K562 (cell line): Measurements from ENCODE around the gene TDRD6. TPM values are rescaled to one million over a fixed set of nuclear protein-coding genes. Genes with fewer than 3 reads are reported as not detected.

Experiments used
- ATAC-seq: fragments of 200-7000 bp; cut with Tn5 transposase; 3 replicates; pipeline ENCODE4 v1.9.1; 2020; ENCODE audit warnings: moderate library complexity
- BruUV-seq: library from RNA; stranded (reverse); fragments of 400-500 nt; replicated peaks from 2 replicates; lab custom pipeline; 2021; lab: Mats Ljungman, UMichigan
- CTCF ChIA-PET: fragments of 300-600 bp; formaldehyde crosslinking; extraction: SDS; loops from one replicate; lab custom pipeline; 2021; ENCODE audit warnings: low intra/inter-chr PET ratio; lab: Yijun Ruan, JAX
- POLR2A ChIA-PET: fragments of 300-600, 350-650 bp; sonication (Branson Sonifier 250); formaldehyde crosslinking; extraction: SDS; loops from one replicate; lab custom pipeline; 2021; ENCODE audit warnings: antibody characterized with exemption, inconsistent platforms; lab: Yijun Ruan, JAX
- DNase-seq, 4 experiments: peaks; one replicate each; pipeline versions ENCODE4 v3.0.0 to v3.0.0-alpha.2; 2011 to 2018; ENCODE audit warnings: low spot score in 3 of 4, mixed read lengths in 3 of 4; ENCODE audit errors: extremely low read depth in 1 of 4
- FAIRE-seq: peaks from 2 replicates; lab custom pipeline; 2011; peaks lifted over from hg19 to GRCh38; lab: Jason Lieb, UNC
- H2AFZ ChIP-seq: 2 replicates; pipeline ENCODE4 v1.6.0; 2011; ENCODE audit warnings: low read depth, low read length, control low read depth, inconsistent platforms
- H3K27ac ChIP-seq: fragments of 200-600 bp; 3 replicates; pipeline ENCODE4 v1.8.0; 2011; ENCODE audit warnings: low read depth, mild to moderate bottlenecking, control low read depth, inconsistent platforms, low read length, moderate library complexity, mixed read lengths; ENCODE audit errors: extremely low read depth
- H3K27me3 ChIP-seq, 2 experiments: fragments of 300-600 bp in 1 of 2; 2 replicates in 1 of 2; 3 replicates in 1 of 2; pipeline versions ENCODE4 v1.6.0 to v1.8.0; 2011; ENCODE audit warnings: inconsistent platforms in 2 of 2, low read length in 2 of 2, mild to moderate bottlenecking in 1 of 2, mixed read lengths in 1 of 2, moderate library complexity in 1 of 2; ENCODE audit not compliant: control insufficient read depth in 2 of 2, insufficient read depth in 2 of 2
- H3K36me3 ChIP-seq: fragments of 300-600 bp; 3 replicates; pipeline ENCODE4 v1.8.0; 2011; ENCODE audit warnings: mild to moderate bottlenecking, low read length, inconsistent platforms; ENCODE audit not compliant: control insufficient read depth, insufficient read depth
- H3K4me1 ChIP-seq, 2 experiments: fragments of 200-600 bp in 1 of 2; replicated peaks in 1 of 2; 2 replicates in 1 of 2; 3 replicates in 1 of 2; pipeline versions ENCODE4 v1.5.1 to v1.8.0; 2011; ENCODE audit warnings: inconsistent platforms in 2 of 2, low read length in 2 of 2, mild to moderate bottlenecking in 1 of 2, mixed read lengths in 1 of 2, moderate library complexity in 1 of 2; ENCODE audit not compliant: control insufficient read depth in 2 of 2, insufficient read depth in 2 of 2
- H3K4me2 ChIP-seq: 2 replicates; pipeline ENCODE4 v1.6.1; 2011; ENCODE audit warnings: low read length, control low read depth, inconsistent platforms, mixed read lengths; ENCODE audit not compliant: insufficient read depth
- H3K4me3 ChIP-seq: fragments of 200-600 bp; sonication (generic), shearing (Covaris generic); 2 replicates; pipeline ENCODE4 v1.5.1; 2016; ENCODE audit warnings: control low read depth, inconsistent platforms
- H3K79me2 ChIP-seq: fragments of 200-600 bp; 3 replicates; pipeline ENCODE4 v1.8.0; 2011; ENCODE audit warnings: low read length, inconsistent platforms; ENCODE audit not compliant: control insufficient read depth, insufficient read depth
- H3K9ac ChIP-seq, 2 experiments: 2 replicates each; pipeline versions ENCODE4 v1.6.0 to v1.6.1; 2011; ENCODE audit warnings: low read depth in 2 of 2, low read length in 2 of 2, control low read depth in 1 of 2, inconsistent platforms in 1 of 2, mild to moderate bottlenecking in 1 of 2, mixed read lengths in 1 of 2; ENCODE audit not compliant: insufficient read depth in 1 of 2
- H3K9me1 ChIP-seq: one replicate; pipeline ENCODE4 v1.6.0; 2011; ENCODE audit warnings: inconsistent platforms, mild to moderate bottlenecking, low read length, moderate library complexity; ENCODE audit not compliant: control insufficient read depth, insufficient read depth
- H3K9me3 ChIP-seq: replicated peaks from 2 replicates; pipeline ENCODE4 v1.5.1; 2011; ENCODE audit warnings: low read depth, low read length, inconsistent platforms; ENCODE audit not compliant: control insufficient read depth, insufficient read depth
- H4K20me1 ChIP-seq: replicated peaks from 2 replicates; pipeline ENCODE4 v1.6.1; 2011; ENCODE audit warnings: low read length, inconsistent platforms, mixed read lengths; ENCODE audit not compliant: control insufficient read depth, insufficient read depth
- ASH1L ChIP-seq: fragments of 450-650 bp; IDR thresholded peaks from 2 replicates; pipeline ENCODE4 v1.6.1; 2018; ENCODE audit warnings: borderline replicate concordance, mild to moderate bottlenecking, low read depth; ENCODE audit not compliant: partially characterized antibody
- DMBX1 ChIP-seq: fragments of 250-450 bp; sonication (Bioruptor Pico); IDR thresholded peaks from 2 replicates; pipeline ENCODE4 v1.8.0; 2022; ENCODE audit warnings: inconsistent platforms, mild to moderate bottlenecking, moderate library complexity, borderline replicate concordance
- ELK1 ChIP-seq: sonication (generic); formaldehyde crosslinking; IDR thresholded peaks from 2 replicates; pipeline ENCODE4 v1.8.1; 2022; ENCODE audit warnings: missing genetic modification reagents
- HBP1 ChIP-seq: fragments of 450-650 bp; formaldehyde crosslinking; IDR thresholded peaks from 2 replicates; pipeline ENCODE4 v1.4.0; 2022; ENCODE audit warnings: missing genetic modification characterization
- NCOA1 ChIP-seq: fragments of 450-650 bp; IDR thresholded peaks from 2 replicates; pipeline ENCODE4 v1.6.1; 2016; ENCODE audit warnings: low read depth
- NCOA2 ChIP-seq, 2 experiments: fragments of 450-650 bp; IDR thresholded peaks; 2 replicates each; pipeline ENCODE4 v1.6.1; 2018; ENCODE audit warnings: mild to moderate bottlenecking in 2 of 2, moderate library complexity in 1 of 2; ENCODE audit not compliant: partially characterized antibody in 2 of 2
- RCOR1 ChIP-seq, 2 experiments: IDR thresholded peaks; 2 replicates each; pipeline ENCODE4 v1.6.1; 2012; ENCODE audit warnings: low read depth in 2 of 2, low read length in 2 of 2, borderline replicate concordance in 1 of 2, improper control_type of control experiment in 1 of 2
- SAFB2 ChIP-seq: fragments of 200-400 bp; formaldehyde crosslinking; IDR thresholded peaks from 2 replicates; pipeline ENCODE4 v1.6.1; 2018; ENCODE audit warnings: borderline replicate concordance, low read length, low read depth, moderate library complexity; ENCODE audit not compliant: severe bottlenecking
- TRIM24 ChIP-seq, 2 experiments: fragments of 450-650 bp; IDR thresholded peaks; 2 replicates each; pipeline ENCODE4 v1.6.1; 2016
- ZNF23 ChIP-seq: fragments of 250-450 bp; sonication (Bioruptor Pico); IDR thresholded peaks from 2 replicates; pipeline ENCODE4 v1.4.0; 2020; ENCODE audit warnings: mild to moderate bottlenecking
- ZNF354B ChIP-seq: fragments of 250-450 bp; sonication (Bioruptor Pico); IDR thresholded peaks from 2 replicates; pipeline ENCODE4 v1.4.0; 2020
- WGBS: fragments of 100-300 bp; shearing (Covaris generic); methylation state at CpG from one replicate; pipeline ENCODE4 v1.1.6; 2016; ENCODE audit warnings: low coverage, mixed read lengths; ENCODE audit not compliant: insufficient coverage; ENCODE audit errors: missing lambda C conversion rate; 5-methylcytosine and 5-hydroxymethylcytosine counted together
- in situ Hi-C: fragments of 300-500 bp; cut with MboI; formaldehyde crosslinking; loops from 4 replicates; pipeline ENCODE4 v1.15.0; 2018; ENCODE audit warnings: inconsistent platforms, mixed read lengths
- intact Hi-C: fragments of 100-400 bp; cut with micrococcal nuclease; formaldehyde crosslinking; loops from 2 replicates; pipeline ENCODE4 v1.14.2; 2022
- polyA plus RNA-seq, 8 experiments: library from polyadenylated mRNA; depleted of rRNA in 4 of 8; stranded (reverse) in 5 of 8; unstranded in 3 of 8; fragments of >200 nt; fragmentation: Nextera tagmentation in 2 of 8; fragmentation: Illumina TruSeq in 1 of 8; extraction: Ambion mirVana in 2 of 8; extraction: Trizol in 1 of 8; gene quantifications; 2 replicates each; pipeline versions ENCODE4 v1.2.1 to v1.2.3, GENCODE V29; 2011 to 2014; ENCODE audit warnings: inconsistent platforms in 1 of 8, missing spikeins in 1 of 8
- total RNA-seq, 7 experiments: library from RNA; depleted of rRNA in 6 of 7; stranded (reverse); fragments of >200 nt in 6 of 7; fragmentation: Illumina TruSeq in 2 of 7; extraction: Trizol in 2 of 7; gene quantifications; 2 replicates each; pipeline versions ENCODE4 v1.2.1 to v1.2.3, GENCODE V29; 2011 to 2021; ENCODE audit warnings: low replicate concordance in 1 of 7
- TF ChIP-seq, protein P1 (sequence below): fragments of 250-450 bp; sonication (Bioruptor Pico); IDR thresholded peaks from 2 replicates; pipeline ENCODE4 v1.8.0; 2022; ENCODE audit warnings: moderate library complexity, mild to moderate bottlenecking, inconsistent platforms
- TF ChIP-seq, protein P2 (sequence below): fragments of 450-650 bp; IDR thresholded peaks from 2 replicates; pipeline ENCODE4 v1.6.1; 2016; ENCODE audit warnings: mild to moderate bottlenecking
- TF ChIP-seq, protein P3 (sequence below): fragments of 250-450 bp; sonication (Bioruptor Pico); IDR thresholded peaks from 2 replicates; pipeline ENCODE4 v1.8.0; 2021; ENCODE audit warnings: borderline replicate concordance, mild to moderate bottlenecking, moderate library complexity; ENCODE audit not compliant: poor library complexity, severe bottlenecking

The TDRD6 gene
- total and polyA plus RNA-seq, 9 of the 15 experiments (the other 6 are each of a cell fraction or from before 2014, with no cell fraction given): under 0.01 to 0.53 (median 0.14) TPM; not detected in 1

DNA sequence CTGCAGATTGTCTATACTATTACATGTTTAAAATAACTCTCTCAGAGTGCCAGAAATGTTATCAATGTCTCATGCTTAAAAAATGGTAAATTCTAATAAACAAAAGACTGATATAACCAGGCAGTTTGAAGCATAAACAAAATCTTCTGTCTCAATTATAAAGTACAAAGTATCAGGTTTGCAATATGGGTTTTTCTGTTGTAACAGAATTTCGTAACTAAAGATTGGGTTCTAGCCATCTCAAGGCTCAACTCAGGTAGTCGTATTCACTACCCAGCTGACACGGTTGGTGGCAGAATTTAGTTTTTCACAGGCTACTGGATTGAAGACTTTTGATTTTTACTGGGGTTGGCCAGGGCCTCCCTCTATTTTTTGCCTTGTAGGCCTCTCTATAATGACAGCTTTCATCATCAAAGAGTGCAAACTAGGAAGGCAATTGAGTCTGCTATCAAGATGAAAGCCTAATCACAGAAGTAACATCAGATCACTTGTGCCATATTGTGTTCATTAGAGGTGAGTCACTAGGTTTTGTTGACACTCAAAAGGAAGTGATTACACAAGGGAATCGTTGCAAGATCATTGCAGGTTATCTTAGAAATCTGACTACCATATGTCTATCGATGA lies 38.7 kb upstream of the TDRD6 start (continued):
- TF ChIP-seq, protein P1, sequence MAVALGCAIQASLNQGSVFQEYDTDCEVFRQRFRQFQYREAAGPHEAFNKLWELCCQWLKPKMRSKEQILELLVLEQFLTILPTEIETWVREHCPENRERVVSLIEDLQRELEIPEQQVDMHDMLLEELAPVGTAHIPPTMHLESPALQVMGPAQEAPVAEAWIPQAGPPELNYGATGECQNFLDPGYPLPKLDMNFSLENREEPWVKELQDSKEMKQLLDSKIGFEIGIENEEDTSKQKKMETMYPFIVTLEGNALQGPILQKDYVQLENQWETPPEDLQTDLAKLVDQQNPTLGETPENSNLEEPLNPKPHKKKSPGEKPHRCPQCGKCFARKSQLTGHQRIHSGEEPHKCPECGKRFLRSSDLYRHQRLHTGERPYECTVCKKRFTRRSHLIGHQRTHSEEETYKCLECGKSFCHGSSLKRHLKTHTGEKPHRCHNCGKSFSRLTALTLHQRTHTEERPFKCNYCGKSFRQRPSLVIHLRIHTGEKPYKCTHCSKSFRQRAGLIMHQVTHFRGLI (CRISPR knock-in tag): no peak
- no peak for TF ChIP-seq DMBX1
- TF ChIP-seq TRIM24 (IDR thresholded peaks at IDR 0.05): no peak
- no peak for TF ChIP-seq NCOA1

DNA sequence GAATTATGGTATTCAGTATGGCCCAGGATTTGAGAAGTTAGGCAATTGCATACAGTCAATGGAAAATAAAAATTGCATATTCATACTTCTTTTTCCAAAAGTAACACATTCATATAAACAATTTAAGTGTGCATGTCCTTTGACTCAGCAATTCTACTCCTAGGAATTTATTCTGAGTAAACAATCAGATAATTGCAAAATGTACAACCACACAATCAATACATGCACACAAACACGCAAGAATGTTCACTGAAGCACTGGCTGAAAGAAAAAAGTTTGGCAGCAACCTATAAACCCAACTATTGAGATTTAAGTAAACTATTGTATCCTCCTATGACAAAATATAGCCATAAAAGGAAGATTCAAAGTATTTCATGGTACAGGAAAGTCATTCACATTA lies 36.7 kb upstream of the TDRD6 start:
- Histone ChIP-seq H3K27me3 (peaks cover 2 to 11% of the 10 kb centered on the region in 2 experiments; a peak in 3 of 5 replicates), H3K9me1 (no peaks in the 10 kb centered on the region), H3K4me1 (peaks cover 0 to 10% of the 10 kb centered on the region in 2 experiments; a peak in 2 of 5 replicates), H3K36me3 (no peaks in the 10 kb centered on the region), H4K20me1 (no peaks in the 10 kb centered on the region), H3K9ac (no peak overlapping the region), H3K27ac (no peak overlapping the region), H3K4me3 (no peak overlapping the region), H3K4me2 (no peak overlapping the region), H3K9me3 (no peaks in the 10 kb centered on the region), H2AFZ (no peak overlapping the region), H3K79me2 (no peaks in the 10 kb centered on the region)
- 0% methylated on average over 1 of the region's 1 CpG for WGBS
- ChIA-PET CTCF (no interaction called here), POLR2A (no interaction called here)
- ATAC-seq (no peak), DNase-seq (no peak), FAIRE-seq (no peak)
- no TSS peak for BruUV-seq
- in situ Hi-C loops (no loop called here), intact Hi-C loops (no loop called here)
- no peak for TF ChIP-seq NCOA2 (IDR thresholded peaks at IDR 0.05; ENCODE audit: partially characterized antibody in 2 of 2)
- TF ChIP-seq ELK1 (CRISPR knock-in tag): no peak
- TF ChIP-seq HBP1 (CRISPR knock-in tag): no peak
- no peak for TF ChIP-seq SAFB2
- TF ChIP-seq, protein P2, sequence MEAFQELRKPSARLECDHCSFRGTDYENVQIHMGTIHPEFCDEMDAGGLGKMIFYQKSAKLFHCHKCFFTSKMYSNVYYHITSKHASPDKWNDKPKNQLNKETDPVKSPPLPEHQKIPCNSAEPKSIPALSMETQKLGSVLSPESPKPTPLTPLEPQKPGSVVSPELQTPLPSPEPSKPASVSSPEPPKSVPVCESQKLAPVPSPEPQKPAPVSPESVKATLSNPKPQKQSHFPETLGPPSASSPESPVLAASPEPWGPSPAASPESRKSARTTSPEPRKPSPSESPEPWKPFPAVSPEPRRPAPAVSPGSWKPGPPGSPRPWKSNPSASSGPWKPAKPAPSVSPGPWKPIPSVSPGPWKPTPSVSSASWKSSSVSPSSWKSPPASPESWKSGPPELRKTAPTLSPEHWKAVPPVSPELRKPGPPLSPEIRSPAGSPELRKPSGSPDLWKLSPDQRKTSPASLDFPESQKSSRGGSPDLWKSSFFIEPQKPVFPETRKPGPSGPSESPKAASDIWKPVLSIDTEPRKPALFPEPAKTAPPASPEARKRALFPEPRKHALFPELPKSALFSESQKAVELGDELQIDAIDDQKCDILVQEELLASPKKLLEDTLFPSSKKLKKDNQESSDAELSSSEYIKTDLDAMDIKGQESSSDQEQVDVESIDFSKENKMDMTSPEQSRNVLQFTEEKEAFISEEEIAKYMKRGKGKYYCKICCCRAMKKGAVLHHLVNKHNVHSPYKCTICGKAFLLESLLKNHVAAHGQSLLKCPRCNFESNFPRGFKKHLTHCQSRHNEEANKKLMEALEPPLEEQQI: no peak
- TF ChIP-seq, protein P3, sequence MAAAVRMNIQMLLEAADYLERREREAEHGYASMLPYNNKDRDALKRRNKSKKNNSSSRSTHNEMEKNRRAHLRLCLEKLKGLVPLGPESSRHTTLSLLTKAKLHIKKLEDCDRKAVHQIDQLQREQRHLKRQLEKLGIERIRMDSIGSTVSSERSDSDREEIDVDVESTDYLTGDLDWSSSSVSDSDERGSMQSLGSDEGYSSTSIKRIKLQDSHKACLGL (CRISPR knock-in tag): no peak
- TF ChIP-seq ASH1L: no peak
- TF ChIP-seq ZNF23: no peak
- TF ChIP-seq RCOR1 (IDR thresholded peaks at IDR 0.05; ENCODE audit: borderline replicate concordance in 1 of 2, low read depth in 2 of 2, low read length in 2 of 2): no peak
- TF ChIP-seq ZNF354B: no peak
